IMR-90 (cell line): ENCODE data around the gene TTLL11. TPM values are rescaled to one million over a fixed set of nuclear protein-coding genes. Genes with fewer than 3 reads are reported as not detected.

Source experiments
- ATAC-seq: fragments of 200-7000 bp; cut with Tn5 transposase; 2 replicates; pipeline ENCODE4 v1.9.1; 2020; ENCODE audit warnings: low read depth, mild to moderate bottlenecking, moderate library complexity
- BruUV-seq: library from RNA; stranded (reverse); fragments of 400-500 nt; replicated peaks from 2 replicates; lab custom pipeline; 2021; lab: Mats Ljungman, UMichigan
- CTCF ChIA-PET: fragments of 300-600 bp; formaldehyde crosslinking; extraction: SDS; loops from one replicate; lab custom pipeline; 2021; ENCODE audit warnings: antibody characterized with exemption; lab: Yijun Ruan, JAX
- POLR2A ChIA-PET: fragments of 300-600 bp; sonication (Branson Sonifier 250); formaldehyde crosslinking; loops from one replicate; lab custom pipeline; 2022; ENCODE audit warnings: antibody characterized with exemption; ENCODE audit not compliant: unreplicated experiment; lab: Charles Lee
- DNase-seq: peaks from one replicate; pipeline ENCODE4 v3.0.0; 2013
- H2AFZ ChIP-seq: replicated peaks from 2 replicates; pipeline ENCODE3; 2013; ENCODE audit warnings: low read length, mild to moderate bottlenecking; ENCODE audit not compliant: poor library complexity
- H2AK5ac ChIP-seq: 2 replicates; pipeline ENCODE4 v1.6.1; 2013; ENCODE audit warnings: low read depth, low read length, inconsistent platforms
- H2AK9ac ChIP-seq: replicated peaks from 2 replicates; pipeline ENCODE3; 2013; ENCODE audit warnings: mild to moderate bottlenecking, low read depth, low read length, moderate library complexity; ENCODE audit not compliant: poor library complexity
- H2BK120ac ChIP-seq: 2 replicates; pipeline ENCODE4 v1.6.1; 2013; ENCODE audit warnings: low read depth, low read length, inconsistent platforms
- H2BK15ac ChIP-seq: 3 replicates; pipeline ENCODE4 v1.6.1; 2013; ENCODE audit warnings: low read depth, low read length, inconsistent platforms
- H2BK20ac ChIP-seq: 2 replicates; pipeline ENCODE4 v1.6.1; 2013; ENCODE audit warnings: low read depth, mild to moderate bottlenecking, inconsistent platforms, low read length, moderate library complexity
- H2BK5ac ChIP-seq: 2 replicates; pipeline ENCODE4 v1.6.1; 2013; ENCODE audit warnings: mild to moderate bottlenecking, low read depth, low read length, inconsistent platforms; ENCODE audit not compliant: poor library complexity, severe bottlenecking
- H3K14ac ChIP-seq: replicated peaks from 2 replicates; pipeline ENCODE4 v1.6.1; 2013; ENCODE audit warnings: low read depth, low read length, inconsistent platforms
- H3K18ac ChIP-seq: 2 replicates; pipeline ENCODE4 v1.6.1; 2013; ENCODE audit warnings: low read depth, low read length, control low read depth
- H3K23ac ChIP-seq: 2 replicates; pipeline ENCODE4 v1.6.1; 2013; ENCODE audit warnings: low read depth, low read length, inconsistent platforms
- H3K27ac ChIP-seq: 2 replicates; pipeline ENCODE4 v1.5.1; 2013; ENCODE audit warnings: mild to moderate bottlenecking, control low read depth, low read length; ENCODE audit not compliant: insufficient read depth
- H3K27me3 ChIP-seq: 2 replicates; pipeline ENCODE4 v1.6.1; 2013; ENCODE audit warnings: low read length; ENCODE audit not compliant: control insufficient read depth, insufficient read depth
- H3K36me3 ChIP-seq: 2 replicates; pipeline ENCODE4 v1.6.1; 2013; ENCODE audit warnings: low read length, mixed read lengths; ENCODE audit not compliant: control insufficient read depth, insufficient read depth
- H3K4ac ChIP-seq: 2 replicates; pipeline ENCODE4 v1.6.1; 2013; ENCODE audit warnings: low read depth, low read length, inconsistent platforms
- H3K4me1 ChIP-seq: 2 replicates; pipeline ENCODE4 v1.6.1; 2013; ENCODE audit warnings: low read length, mixed read lengths; ENCODE audit not compliant: control insufficient read depth, insufficient read depth
- H3K4me2 ChIP-seq: 2 replicates; pipeline ENCODE4 v1.6.1; 2013; ENCODE audit warnings: low read depth, mild to moderate bottlenecking, control low read depth, low read length, moderate library complexity
- H3K4me3 ChIP-seq: 2 replicates; pipeline ENCODE4 v1.5.1; 2013; ENCODE audit warnings: low read depth, mild to moderate bottlenecking, control low read depth, low read length, moderate library complexity; ENCODE audit not compliant: insufficient read depth
- H3K56ac ChIP-seq: 2 replicates; pipeline ENCODE4 v1.6.1; 2013; ENCODE audit warnings: low read length, inconsistent platforms; ENCODE audit not compliant: insufficient read depth; ENCODE audit errors: extremely low read depth
- H3K79me1 ChIP-seq, 2 experiments: 2 replicates each; pipeline ENCODE4 v1.6.1; 2013; ENCODE audit warnings: low read length in 2 of 2, inconsistent platforms in 1 of 2, low read depth in 1 of 2
- H3K9ac ChIP-seq: 2 replicates; pipeline ENCODE4 v1.6.1; 2013; ENCODE audit warnings: low read depth, low read length, control low read depth
- H3K9me1 ChIP-seq: 2 replicates; pipeline ENCODE4 v1.6.1; 2013; ENCODE audit warnings: low read length, inconsistent platforms; ENCODE audit not compliant: insufficient read depth
- H3K9me3 ChIP-seq: 2 replicates; pipeline ENCODE4 v1.6.1; 2013; ENCODE audit warnings: low read length; ENCODE audit not compliant: control insufficient read depth, insufficient read depth
- H4K20me1 ChIP-seq: 2 replicates; pipeline ENCODE4 v1.6.1; 2013; ENCODE audit warnings: low read length, inconsistent platforms; ENCODE audit not compliant: insufficient read depth
- H4K5ac ChIP-seq: 2 replicates; pipeline ENCODE4 v1.6.1; 2013; ENCODE audit warnings: mild to moderate bottlenecking, low read depth, low read length, control low read depth
- H4K8ac ChIP-seq, 2 experiments: 2 replicates each; pipeline ENCODE4 v1.6.1; 2013; ENCODE audit warnings: low read depth in 2 of 2, low read length in 2 of 2, control low read depth in 1 of 2, inconsistent platforms in 1 of 2
- H4K91ac ChIP-seq: 2 replicates; pipeline ENCODE4 v1.6.1; 2013; ENCODE audit warnings: low read depth, low read length, inconsistent platforms; ENCODE audit not compliant: insufficient read depth
- ELK1 ChIP-seq: fragments of 150-350 bp; IDR thresholded peaks from 2 replicates; pipeline ENCODE4 v1.6.1; 2016; ENCODE audit warnings: low read depth, mild to moderate bottlenecking, low read length, moderate library complexity, borderline replicate concordance
- MAZ ChIP-seq: IDR thresholded peaks from 2 replicates; pipeline ENCODE4 v1.6.1; 2012; ENCODE audit warnings: low read depth, mild to moderate bottlenecking, low read length, improper control_type of control experiment, moderate library complexity, borderline replicate concordance
- MXI1 ChIP-seq: IDR thresholded peaks from 2 replicates; pipeline ENCODE4 v1.6.1; 2012; ENCODE audit warnings: low read depth, mild to moderate bottlenecking, low read length, moderate library complexity, borderline replicate concordance
- NFE2L2 ChIP-seq: fragments of 150-350 bp; IDR thresholded peaks from 2 replicates; pipeline ENCODE4 v1.6.1; 2016; ENCODE audit warnings: low read depth, mild to moderate bottlenecking, low read length
- RFX5 ChIP-seq: IDR thresholded peaks from 2 replicates; pipeline ENCODE4 v1.8.0; 2012; ENCODE audit warnings: low read depth, mild to moderate bottlenecking, low read length, moderate library complexity
- WGBS, 2 experiments: methylation state at CpG; one replicate each; pipeline versions ENCODE4 v1.1.5 to v1.1.7; 2013; ENCODE audit warnings: missing lambda C conversion rate in 2 of 2; ENCODE audit not compliant: insufficient read length in 1 of 2; ENCODE audit errors: extremely low coverage in 2 of 2; 5-methylcytosine and 5-hydroxymethylcytosine counted together
- dilution Hi-C: fragments of 300-500 bp; cut with HindIII; formaldehyde crosslinking; loops from one replicate; pipeline ENCODE4 v1.14.3; 2018; ENCODE audit warnings: low sequenced_read_pairs; ENCODE audit not compliant: unreplicated experiment
- in situ Hi-C: fragments of 300-500 bp; cut with MboI; formaldehyde crosslinking; loops from 3 replicates; pipeline ENCODE4 v1.14.3; 2019; ENCODE audit warnings: low sequenced_read_pairs, inconsistent platforms, mixed read lengths
- intact Hi-C: fragments of 100-400 bp; cut with micrococcal nuclease; formaldehyde crosslinking; loops from 2 replicates; pipeline ENCODE4 v1.10.0; 2022
- polyA plus RNA-seq, 3 experiments: library from polyadenylated mRNA; depleted of rRNA; stranded (reverse); fragments of >200 nt; gene quantifications; 2 replicates each; pipeline ENCODE4 v1.2.3, GENCODE V29; 2012; ENCODE audit warnings: low replicate concordance in 1 of 3
- total RNA-seq: library from RNA; depleted of rRNA; stranded (reverse); fragments of >200 nt; gene quantifications from 2 replicates; pipeline ENCODE4 v1.2.3, GENCODE V29; 2012

Gene TTLL11
- total and polyA plus RNA-seq, 2 of the 4 experiments (the other 2 are of a cell fraction) = 2.0 to 4.6 TPM

DNA sequence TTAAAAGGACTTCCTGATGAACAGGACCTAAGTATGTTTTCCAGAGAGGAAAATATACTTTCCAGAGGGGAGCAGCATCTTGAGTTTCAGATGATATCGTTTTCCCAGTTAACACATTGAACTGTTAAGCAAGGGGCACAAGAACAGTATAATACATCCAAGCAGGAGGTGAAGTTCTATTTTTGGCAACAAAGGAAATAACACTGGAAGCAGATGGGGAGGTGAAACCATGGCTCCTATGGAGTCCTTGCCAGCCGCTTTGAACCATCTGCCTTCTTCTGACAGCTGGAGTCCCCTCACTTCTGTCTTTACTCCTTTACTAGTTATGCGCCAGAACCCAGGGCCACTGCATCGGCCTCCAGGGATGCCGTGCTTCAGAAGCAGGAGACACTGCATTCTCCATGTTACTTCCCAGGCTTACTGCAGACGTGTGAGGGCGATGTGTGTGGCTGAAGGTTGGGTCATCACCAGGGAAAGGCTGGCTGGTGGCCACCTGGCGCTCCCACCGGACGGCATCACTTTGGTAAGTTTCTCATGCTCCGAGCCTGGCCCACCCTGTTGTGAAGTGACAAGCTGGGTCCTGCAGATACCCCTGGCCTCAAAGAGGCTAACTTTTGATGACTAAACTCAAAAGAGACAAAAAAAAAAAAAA is 77.8 kb downstream of the TTLL11 start:
- H4K20me1 ChIP-seq = no peaks in the 10 kb centered on the region
- H2BK15ac ChIP-seq = no peak overlapping the region
- DNase-seq = no peak
- no peak overlapping the region for H3K18ac ChIP-seq
- H3K4me1 ChIP-seq = no peaks in the 10 kb centered on the region; the same call in 1 of the 2 replicates
- H3K14ac ChIP-seq = no peak overlapping the region
- no peak overlapping the region for H3K27ac ChIP-seq
- H4K8ac ChIP-seq = no peak overlapping the region
- no peaks in the 10 kb centered on the region for H3K9me1 ChIP-seq
- H2BK20ac ChIP-seq = no peak overlapping the region
- H3K79me1 ChIP-seq = 0 out of 4 replicates have a peak, but pooled peaks cover 0 to 4% of the 10 kb centered on the region in 2 experiments
- no peak overlapping the region for H2BK120ac ChIP-seq
- POLR2A ChIA-PET = no interaction called here
- no peak overlapping the region for H4K5ac ChIP-seq
- no peak overlapping the region for H3K4me3 ChIP-seq
- H3K36me3 ChIP-seq = no peaks in the 10 kb centered on the region
- no peak overlapping the region for H3K56ac ChIP-seq
- H3K27me3 ChIP-seq = no peaks in the 10 kb centered on the region
- no peak overlapping the region for H4K91ac ChIP-seq
- intact Hi-C loops (no loop called here), in situ Hi-C loops (no loop called here), dilution Hi-C loops (no loop called here)
- no peak overlapping the region for H2AK9ac ChIP-seq
- TF ChIP-seq MXI1 (no peak), NFE2L2 (no peak), RFX5 (no peak), ELK1 (no peak), MAZ (no peak)
- H3K9ac ChIP-seq = no peak overlapping the region
- CTCF ChIA-PET = no interaction called here
- ATAC-seq = no peak
- no peak overlapping the region for H3K4me2 ChIP-seq
- no peak overlapping the region for H2AFZ ChIP-seq
- no peak overlapping the region for H2AK5ac ChIP-seq
- H2BK5ac ChIP-seq = no peak overlapping the region
- no peak overlapping the region for H3K4ac ChIP-seq
- H3K23ac ChIP-seq = no peak overlapping the region
- no CpG with 5 or more reads among the region's 11 CpGs for WGBS, 2 experiments
- no TSS peak for BruUV-seq
- H3K9me3 ChIP-seq = no peaks in the 10 kb centered on the region
